UCSD-AML1 (cell line): ENCODE measurements around the gene UBE2QL1.

Source experiments
- DNase-seq: peaks from one replicate; lab custom pipeline; 2025; ENCODE audit not compliant: unreplicated experiment; lab: John Stamatoyannopoulos, UW

UBE2QL1 gene

GRCh38 chr5:6453937-6454560, 5.4 kb downstream of the UBE2QL1 start:
- no peak for DNase-seq

GRCh38 chr5:6454628-6455053, 6.0 kb downstream of the UBE2QL1 start:
- no peak for DNase-seq

- no peak for DNase-seq
Measured at GRCh38 chr5:6455571-6456200, 7.0 kb downstream of the UBE2QL1 start.

- no peak for DNase-seq
Measured at GRCh38 chr5:6456766-6457370, 8.2 kb downstream of the UBE2QL1 start.

GRCh38 chr5:6457592-6457991, 8.9 kb downstream of the UBE2QL1 start:
- DNase-seq, result no peak

GRCh38 chr5:6458833-6459232, 10.2 kb downstream of the UBE2QL1 start:
- DNase-seq, result no peak

- no peak for DNase-seq
Measured at GRCh38 chr5:6459896-6460295, 11.2 kb downstream of the UBE2QL1 start.

GRCh38 chr5:6461006-6461405, 12.3 kb downstream of the UBE2QL1 start:
- DNase-seq, result no peak

- no peak for DNase-seq
Measured at GRCh38 chr5:6461793-6462650, 13.4 kb downstream of the UBE2QL1 start.

GRCh38 chr5:6462671-6463070, 14.0 kb downstream of the UBE2QL1 start:
- DNase-seq, result no peak

GRCh38 chr5:6464441-6464840, 15.8 kb downstream of the UBE2QL1 start:
- DNase-seq, result no peak

- DNase-seq, result peak; percentile 18
Measured at GRCh38 chr5:6465831-6466790, 17.5 kb downstream of the UBE2QL1 start.

- no peak for DNase-seq
Measured at GRCh38 chr5:6466975-6467567, 18.4 kb downstream of the UBE2QL1 start.

- DNase-seq, result no peak
Measured at GRCh38 chr5:6467591-6467990, 18.9 kb downstream of the UBE2QL1 start.

GRCh38 chr5:6468104-6468503, 19.4 kb downstream of the UBE2QL1 start:
- DNase-seq, result no peak

- no peak for DNase-seq
Measured at GRCh38 chr5:6468870-6469269, 20.2 kb downstream of the UBE2QL1 start.

- no peak for DNase-seq
Measured at GRCh38 chr5:6469836-6470235, 21.2 kb downstream of the UBE2QL1 start.

GRCh38 chr5:6470672-6471071, 22.0 kb downstream of the UBE2QL1 start:
- DNase-seq, result no peak

GRCh38 chr5:6471252-6471651, 22.6 kb downstream of the UBE2QL1 start:
- DNase-seq, result no peak

GRCh38 chr5:6472792-6473191, 24.1 kb downstream of the UBE2QL1 start:
- no peak for DNase-seq
